Measurements from ENCODE around the gene UBE2S.

Gene UBE2S

GRCh38 chr19:55400281-55401087 lies 7.1 kb downstream of the UBE2S start:
- TF ChIP-seq POLR2AphosphoS5 (IDR thresholded peaks at IDR 0.05; ENCODE audit: low read depth, low read length) (no peak), FOXP2 (optimal IDR thresholded peaks at IDR 0.05; ENCODE audit: borderline replicate concordance, extremely low read depth, extremely low read length, insufficient read depth) (no peak), REST (IDR thresholded peaks at IDR 0.05; ENCODE audit: insufficient read depth in 1 of 2, low read depth in 2 of 2, low read length in 2 of 2) (no peak), SIN3A (IDR thresholded peaks at IDR 0.05; ENCODE audit: borderline replicate concordance, insufficient read depth, low read length) (no peak), TAF1 (IDR thresholded peaks at IDR 0.05; ENCODE audit: borderline replicate concordance, insufficient read depth, low read length) (no peak)

DNA sequence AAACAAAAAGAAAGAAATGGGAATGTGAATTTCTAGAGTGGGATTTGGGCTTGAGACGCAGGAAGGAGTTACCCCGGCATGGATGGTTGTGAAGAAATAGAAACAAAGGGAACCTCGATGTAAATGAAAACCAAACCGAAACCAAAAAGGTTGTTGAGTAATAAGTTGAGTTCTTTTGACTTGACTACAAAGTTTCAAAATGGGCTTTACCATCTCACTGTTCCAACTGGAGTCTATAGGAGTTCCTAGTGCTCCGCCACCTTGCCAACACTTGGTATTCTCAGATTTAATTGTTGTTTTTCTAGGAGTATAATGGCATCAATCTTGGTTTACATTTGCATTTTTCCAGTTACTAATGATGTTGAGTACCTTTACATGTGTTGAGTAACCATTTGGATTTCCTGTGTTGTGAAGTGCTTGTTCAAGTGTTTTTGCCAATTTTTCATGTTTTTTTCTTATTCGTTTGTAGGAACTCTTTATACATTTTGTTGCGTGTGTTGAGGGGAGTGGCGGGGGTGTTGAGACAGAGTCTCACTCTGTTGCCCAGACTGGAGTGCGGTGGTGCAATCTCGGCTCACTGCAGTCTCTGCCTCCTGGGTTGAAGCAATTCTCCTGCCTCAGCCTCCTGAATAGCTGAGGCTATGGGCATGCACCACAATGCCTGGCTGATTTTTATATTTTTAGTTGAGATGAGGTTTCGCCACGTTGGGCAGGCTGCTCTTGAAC lies 9.2 kb downstream of the UBE2S start:
- TF ChIP-seq POLR2AphosphoS5 (IDR thresholded peaks at IDR 0.05; ENCODE audit: low read depth, low read length) (no peak), TAF1 (IDR thresholded peaks at IDR 0.05; ENCODE audit: borderline replicate concordance, insufficient read depth, low read length) (no peak), FOXP2 (optimal IDR thresholded peaks at IDR 0.05; ENCODE audit: borderline replicate concordance, extremely low read depth, extremely low read length, insufficient read depth) (no peak), REST (IDR thresholded peaks at IDR 0.05; ENCODE audit: insufficient read depth in 1 of 2, low read depth in 2 of 2, low read length in 2 of 2) (no peak), SIN3A (IDR thresholded peaks at IDR 0.05; ENCODE audit: borderline replicate concordance, insufficient read depth, low read length) (no peak)

- TF ChIP-seq TAF1 (IDR thresholded peaks at IDR 0.05; ENCODE audit: borderline replicate concordance, insufficient read depth, low read length) (no peak), POLR2AphosphoS5 (IDR thresholded peaks at IDR 0.05; ENCODE audit: low read depth, low read length) (no peak), FOXP2 (optimal IDR thresholded peaks at IDR 0.05; ENCODE audit: borderline replicate concordance, extremely low read depth, extremely low read length, insufficient read depth) (no peak), SIN3A (IDR thresholded peaks at IDR 0.05; ENCODE audit: borderline replicate concordance, insufficient read depth, low read length) (no peak), REST (IDR thresholded peaks at IDR 0.05; ENCODE audit: insufficient read depth in 1 of 2, low read depth in 2 of 2, low read length in 2 of 2) (no peak)
Observed at GRCh38 chr19:55392820-55393761, 14.5 kb downstream of the UBE2S start.

- no peak for TF ChIP-seq REST (IDR thresholded peaks at IDR 0.05; ENCODE audit: insufficient read depth in 1 of 2, low read depth in 2 of 2, low read length in 2 of 2)
- no peak for TF ChIP-seq FOXP2 (optimal IDR thresholded peaks at IDR 0.05; ENCODE audit: borderline replicate concordance, extremely low read depth, extremely low read length, insufficient read depth)
- TF ChIP-seq TAF1 (IDR thresholded peaks at IDR 0.05; ENCODE audit: borderline replicate concordance, insufficient read depth, low read length): no peak
- no peak for TF ChIP-seq SIN3A (IDR thresholded peaks at IDR 0.05; ENCODE audit: borderline replicate concordance, insufficient read depth, low read length)
- no peak; the same call in 1 of the 2 replicates for TF ChIP-seq POLR2AphosphoS5 (IDR thresholded peaks at IDR 0.05; ENCODE audit: low read depth, low read length)
Observed at GRCh38 chr19:55391702-55392615, 15.6 kb downstream of the UBE2S start.
